HEK293 (cell line): ENCODE results near the gene ADK.

Experiments used
- BCL11A ChIP-seq: fragments of 450-650 bp; formaldehyde crosslinking; IDR thresholded peaks from 2 replicates; pipeline ENCODE4 v1.5.1; 2016; ENCODE audit warnings: low read depth, missing biosample characterization, missing genetic modification characterization
- CTCF ChIP-seq: fragments of 450-650 bp; formaldehyde crosslinking; IDR thresholded peaks from 2 replicates; pipeline ENCODE4 v1.5.1; 2016; ENCODE audit warnings: missing biosample characterization, missing genetic modification characterization
- HOXA7 ChIP-seq: sonication (generic); formaldehyde crosslinking; IDR thresholded peaks from 2 replicates; pipeline ENCODE4 v1.8.1; 2022; ENCODE audit warnings: missing genetic modification reagents, borderline replicate concordance
- KLF1 ChIP-seq: fragments of 450-650 bp; formaldehyde crosslinking; IDR thresholded peaks from 2 replicates; pipeline ENCODE4 v1.5.1; 2016; ENCODE audit warnings: missing biosample characterization, missing genetic modification characterization
- MEIS1 ChIP-seq: sonication (generic); formaldehyde crosslinking; IDR thresholded peaks from 2 replicates; pipeline ENCODE4 v1.8.1; 2022; ENCODE audit warnings: missing genetic modification reagents, mild to moderate bottlenecking, borderline replicate concordance
- ZBTB20 ChIP-seq: fragments of 450-650 bp; formaldehyde crosslinking; IDR thresholded peaks from 2 replicates; pipeline ENCODE4 v1.5.1; 2016; ENCODE audit warnings: missing biosample characterization, missing genetic modification characterization
- ZBTB21 ChIP-seq: fragments of 450-650 bp; formaldehyde crosslinking; IDR thresholded peaks from 2 replicates; pipeline ENCODE4 v1.5.1; 2017; ENCODE audit warnings: missing biosample characterization, missing genetic modification characterization
- ZFP37 ChIP-seq: fragments of 450-650 bp; formaldehyde crosslinking; IDR thresholded peaks from 2 replicates; pipeline ENCODE4 v1.5.1; 2016; ENCODE audit warnings: missing biosample characterization, missing genetic modification characterization
- ZNF223 ChIP-seq: fragments of 450-650 bp; formaldehyde crosslinking; IDR thresholded peaks from 2 replicates; pipeline ENCODE4 v1.5.1; 2016; ENCODE audit warnings: missing biosample characterization, missing genetic modification characterization
- ZNF549 ChIP-seq: fragments of 450-650 bp; IDR thresholded peaks from 2 replicates; pipeline ENCODE4 v1.5.1; 2018; ENCODE audit warnings: missing biosample characterization, missing genetic modification characterization, mild to moderate bottlenecking, inconsistent platforms, moderate library complexity
- ZSCAN5A ChIP-seq: fragments of 450-650 bp; formaldehyde crosslinking; IDR thresholded peaks from 2 replicates; pipeline ENCODE4 v1.5.1; 2016; ENCODE audit warnings: missing biosample characterization, missing genetic modification characterization
- TF ChIP-seq, protein P1 (sequence below): fragments of 450-650 bp; formaldehyde crosslinking; IDR thresholded peaks from 2 replicates; pipeline ENCODE4 v1.5.1; 2017; ENCODE audit warnings: missing biosample characterization, missing genetic modification characterization
- TF ChIP-seq, protein P2 (sequence below): fragments of 450-650 bp; formaldehyde crosslinking; IDR thresholded peaks from 2 replicates; pipeline ENCODE4 v1.5.1; 2016; ENCODE audit warnings: missing biosample characterization, missing genetic modification characterization

DNA sequence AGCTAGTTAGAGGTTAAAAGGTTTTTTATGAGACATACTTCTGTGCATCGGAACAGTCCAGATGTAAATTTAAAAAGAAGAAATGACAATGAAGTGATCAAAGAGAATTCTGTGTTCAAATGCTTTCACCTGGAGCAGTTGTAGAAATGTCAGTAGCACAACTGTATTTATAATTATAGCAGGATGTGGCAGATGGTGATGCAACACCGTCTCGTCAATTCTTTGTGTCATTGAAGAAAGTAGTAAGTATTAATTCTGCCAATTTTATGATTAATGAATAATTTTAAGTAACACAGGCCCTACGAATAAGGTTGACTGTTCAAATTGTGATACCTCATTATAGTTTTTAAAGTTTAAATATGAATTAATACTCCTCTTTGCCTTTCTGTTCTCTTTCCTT lies 171.1 kb downstream of the ADK start:
- no peak for TF ChIP-seq CTCF (tag by site-specific recombination)
- TF ChIP-seq KLF1 (tag by site-specific recombination), result no peak
- no peak for TF ChIP-seq ZFP37 (tag by site-specific recombination)
- no peak for TF ChIP-seq HOXA7 (CRISPR knock-in tag)
- TF ChIP-seq ZBTB20 (tag by site-specific recombination), result no peak
- TF ChIP-seq, protein P1, sequence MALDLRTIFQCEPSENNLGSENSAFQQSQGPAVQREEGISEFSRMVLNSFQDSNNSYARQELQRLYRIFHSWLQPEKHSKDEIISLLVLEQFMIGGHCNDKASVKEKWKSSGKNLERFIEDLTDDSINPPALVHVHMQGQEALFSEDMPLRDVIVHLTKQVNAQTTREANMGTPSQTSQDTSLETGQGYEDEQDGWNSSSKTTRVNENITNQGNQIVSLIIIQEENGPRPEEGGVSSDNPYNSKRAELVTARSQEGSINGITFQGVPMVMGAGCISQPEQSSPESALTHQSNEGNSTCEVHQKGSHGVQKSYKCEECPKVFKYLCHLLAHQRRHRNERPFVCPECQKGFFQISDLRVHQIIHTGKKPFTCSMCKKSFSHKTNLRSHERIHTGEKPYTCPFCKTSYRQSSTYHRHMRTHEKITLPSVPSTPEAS, result no peak
- TF ChIP-seq ZSCAN5A (tag by site-specific recombination), result no peak
- no peak for TF ChIP-seq MEIS1
- TF ChIP-seq, protein P2, sequence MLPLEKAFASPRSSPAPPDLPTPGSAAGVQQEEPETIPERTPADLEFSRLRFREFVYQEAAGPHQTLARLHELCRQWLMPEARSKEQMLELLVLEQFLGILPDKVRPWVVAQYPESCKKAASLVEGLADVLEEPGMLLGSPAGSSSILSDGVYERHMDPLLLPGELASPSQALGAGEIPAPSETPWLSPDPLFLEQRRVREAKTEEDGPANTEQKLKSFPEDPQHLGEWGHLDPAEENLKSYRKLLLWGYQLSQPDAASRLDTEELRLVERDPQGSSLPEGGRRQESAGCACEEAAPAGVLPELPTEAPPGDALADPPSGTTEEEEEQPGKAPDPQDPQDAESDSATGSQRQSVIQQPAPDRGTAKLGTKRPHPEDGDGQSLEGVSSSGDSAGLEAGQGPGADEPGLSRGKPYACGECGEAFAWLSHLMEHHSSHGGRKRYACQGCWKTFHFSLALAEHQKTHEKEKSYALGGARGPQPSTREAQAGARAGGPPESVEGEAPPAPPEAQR (tag by site-specific recombination), result no peak
- TF ChIP-seq ZNF223 (tag by site-specific recombination), result no peak
- TF ChIP-seq ZBTB21 (tag by site-specific recombination), result no peak
- TF ChIP-seq BCL11A (tag by site-specific recombination), result no peak
- no peak for TF ChIP-seq ZNF549 (tag by site-specific recombination)
